ENCODE data around the gene ZNF579. TPM values are rescaled to one million over a fixed set of nuclear protein-coding genes. Genes with fewer than 3 reads are reported as not detected.

ZNF579 gene
- total RNA-seq, 1 donor = 4.4 TPM

GRCh38 chr19:55594996-55595545 is 14.4 kb upstream of the ZNF579 start:
- DNase-seq (ENCODE audit: low read depth) = no peak
- no peak overlapping the region for H3K4me3 ChIP-seq (ENCODE audit: low read depth, low read length)
- TF ChIP-seq CTCF (IDR thresholded peaks at IDR 0.05; ENCODE audit: insufficient read depth, low read length) = no peak

GRCh38 chr19:55593096-55593772 is 12.6 kb upstream of the ZNF579 start:
- DNase-seq (ENCODE audit: low read depth) = no peak
- H3K4me3 ChIP-seq (ENCODE audit: low read depth, low read length) = no peak overlapping the region
- TF ChIP-seq CTCF (IDR thresholded peaks at IDR 0.05; ENCODE audit: insufficient read depth, low read length) = no peak

- H3K4me3 ChIP-seq (ENCODE audit: low read depth, low read length) = no peak overlapping the region
- no peak for TF ChIP-seq CTCF (IDR thresholded peaks at IDR 0.05; ENCODE audit: insufficient read depth, low read length)
- DNase-seq (ENCODE audit: low read depth) = no peak
Observed at GRCh38 chr19:55592391-55593090, 11.9 kb upstream of the ZNF579 start.

GRCh38 chr19:55591555-55591954 is 10.9 kb upstream of the ZNF579 start:
- no peak for DNase-seq (ENCODE audit: low read depth)
- H3K4me3 ChIP-seq (ENCODE audit: low read depth, low read length) = no peak overlapping the region
- no peak for TF ChIP-seq CTCF (IDR thresholded peaks at IDR 0.05; ENCODE audit: insufficient read depth, low read length)

GRCh38 chr19:55590617-55591016 is 10.0 kb upstream of the ZNF579 start:
- no peak overlapping the region for H3K4me3 ChIP-seq (ENCODE audit: low read depth, low read length)
- TF ChIP-seq CTCF (IDR thresholded peaks at IDR 0.05; ENCODE audit: insufficient read depth, low read length) = no peak
- DNase-seq (ENCODE audit: low read depth) = no peak

- no peak for TF ChIP-seq CTCF (IDR thresholded peaks at IDR 0.05; ENCODE audit: insufficient read depth, low read length)
- DNase-seq (ENCODE audit: low read depth) = no peak
- no peak overlapping the region for H3K4me3 ChIP-seq (ENCODE audit: low read depth, low read length)
Observed at GRCh38 chr19:55590109-55590508, 9.5 kb upstream of the ZNF579 start.

Measured in fibroblast of the aortic adventitia (primary cell).